HepG2 (cell line): ENCODE results near the gene HSD17B8. TPM values are rescaled to one million over a fixed set of nuclear protein-coding genes. Genes with fewer than 3 reads are reported as not detected.
A peak's percentile ranks its signal among the peaks of the same experiment; 100 is the strongest.

ENCODE experiments used
- EEA1 ChIP-seq: sonication (generic); formaldehyde crosslinking; IDR thresholded peaks from 2 replicates; pipeline ENCODE4 v1.5.1; 2020; ENCODE audit warnings: mild to moderate bottlenecking, missing genetic modification reagents, borderline replicate concordance
- FOXO4 ChIP-seq: sonication (generic); formaldehyde crosslinking; conservative IDR thresholded peaks from 2 replicates; pipeline ENCODE4 v1.8.1; 2023; ENCODE audit warnings: missing genetic modification reagents
- HMG20A ChIP-seq: IDR thresholded peaks from 2 replicates; pipeline ENCODE4 v1.6.1; 2016; ENCODE audit warnings: borderline replicate concordance
- IKZF5 ChIP-seq: IDR thresholded peaks from 2 replicates; pipeline ENCODE4 v1.6.1; 2018; ENCODE audit warnings: missing genetic modification reagents, mild to moderate bottlenecking, missing compliant biosample characterization
- MIXL1 ChIP-seq: IDR thresholded peaks from 2 replicates; pipeline ENCODE4 v1.6.1; 2016
- NFKBIZ ChIP-seq: IDR thresholded peaks from 2 replicates; pipeline ENCODE4 v1.6.1; 2018; ENCODE audit warnings: missing genetic modification reagents, missing compliant biosample characterization
- PAWR ChIP-seq: sonication (generic); formaldehyde crosslinking; IDR thresholded peaks from 2 replicates; pipeline ENCODE4 v1.4.0; 2020; ENCODE audit warnings: missing genetic modification reagents, mild to moderate bottlenecking, borderline replicate concordance
- SP140L ChIP-seq: sonication (generic); formaldehyde crosslinking; IDR thresholded peaks from 2 replicates; pipeline ENCODE4 v1.4.0; 2020; ENCODE audit warnings: missing genetic modification reagents, borderline replicate concordance
- TRAFD1 ChIP-seq: sonication (generic); formaldehyde crosslinking; IDR thresholded peaks from 2 replicates; pipeline ENCODE4 v1.5.1; 2020; ENCODE audit warnings: missing genetic modification reagents, mild to moderate bottlenecking, borderline replicate concordance
- ZFP1 ChIP-seq: IDR thresholded peaks from 2 replicates; pipeline ENCODE4 v1.6.1; 2016
- ZNF484 ChIP-seq: sonication (generic); formaldehyde crosslinking; IDR thresholded peaks from 2 replicates; pipeline ENCODE4 v1.5.1; 2020; ENCODE audit warnings: mild to moderate bottlenecking, low read depth, missing genetic modification reagents, borderline replicate concordance
- ZNF580 ChIP-seq: IDR thresholded peaks from 2 replicates; pipeline ENCODE4 v1.6.1; 2016; ENCODE audit warnings: low read depth, borderline replicate concordance
- ZNF780A ChIP-seq: sonication (generic); formaldehyde crosslinking; IDR thresholded peaks from 2 replicates; pipeline ENCODE4 v1.8.0; 2022; ENCODE audit warnings: mild to moderate bottlenecking, missing genetic modification reagents, moderate library complexity
- ZZZ3 ChIP-seq: sonication (generic); formaldehyde crosslinking; IDR thresholded peaks from 2 replicates; pipeline ENCODE4 v1.4.0; 2020; ENCODE audit warnings: missing genetic modification reagents, mild to moderate bottlenecking, borderline replicate concordance
- polyA plus RNA-seq, 8 experiments: library from polyadenylated mRNA; depleted of rRNA in 3 of 8; stranded (reverse) in 7 of 8; unstranded in 1 of 8; fragments of >200 nt; fragmentation: Illumina TruSeq in 4 of 8; extraction: Trizol in 4 of 8; gene quantifications; 2 replicates each; pipeline versions ENCODE4 v1.2.1 to v1.2.3, GENCODE V29; 2011 to 2016; ENCODE audit warnings: low read depth in 4 of 8, missing spikeins in 1 of 8, mixed read lengths in 1 of 8; ENCODE audit not compliant: insufficient read depth in 1 of 8
- total RNA-seq, 5 experiments: library from RNA; depleted of rRNA; stranded (reverse); fragments of >200 nt; fragmentation: Illumina TruSeq; extraction: Trizol; gene quantifications; 2 replicates each; pipeline ENCODE4 v1.2.3, GENCODE V29; 2016; ENCODE audit warnings: low read depth in 1 of 5
- TF ChIP-seq, protein P1 (sequence below): IDR thresholded peaks from 2 replicates; pipeline ENCODE4 v1.6.1; 2016; ENCODE audit warnings: control low read depth
- TF ChIP-seq, protein P2 (sequence below): sonication (generic); formaldehyde crosslinking; IDR thresholded peaks from 2 replicates; pipeline ENCODE4 v1.4.0; 2020; ENCODE audit warnings: low read depth, missing genetic modification reagents
- TF ChIP-seq, protein P3 (sequence below): sonication (generic); formaldehyde crosslinking; IDR thresholded peaks from 2 replicates; pipeline ENCODE4 v1.5.1; 2020; ENCODE audit warnings: missing genetic modification reagents, mild to moderate bottlenecking, borderline replicate concordance

HSD17B8 gene
- total and polyA plus RNA-seq, 2 of the 13 experiments (the other 11 are each of a cell fraction or from before 2014, with no cell fraction given): 12.6 to 20.1 TPM

DNA sequence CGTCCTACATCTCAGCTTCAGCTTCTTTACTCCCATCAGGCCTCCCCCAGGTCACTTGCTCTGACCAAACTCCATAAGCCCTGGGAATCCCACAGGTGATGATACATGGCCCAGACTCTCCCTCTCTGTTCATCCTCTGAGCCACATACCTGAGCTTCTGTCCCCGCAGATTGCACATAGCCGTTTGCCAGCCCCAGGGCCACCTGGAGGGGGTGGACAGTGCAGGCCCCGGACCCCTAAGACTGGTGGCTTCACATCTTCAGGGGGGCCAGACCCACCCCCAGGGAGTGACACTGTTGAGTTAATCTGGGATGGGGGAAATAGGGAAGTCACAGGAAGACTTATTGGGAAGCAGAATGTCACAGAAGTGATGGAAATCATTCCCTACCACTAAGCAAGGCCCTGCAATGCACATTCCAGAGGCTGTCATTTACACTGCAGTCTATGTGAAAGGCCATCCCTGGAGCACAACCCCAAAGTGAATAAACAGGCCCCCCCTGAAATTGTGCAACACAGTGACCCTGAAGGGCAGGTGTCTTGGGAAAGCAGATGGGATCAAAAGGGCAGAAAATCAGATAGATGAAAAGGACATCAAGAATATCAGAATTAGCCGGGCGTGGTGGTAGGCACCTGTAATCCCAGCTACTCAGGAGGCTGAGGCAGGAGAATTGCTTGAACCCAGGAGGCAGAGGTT lies 6.1 kb upstream of the HSD17B8 start (continued):
- TF ChIP-seq FOXO4 (CRISPR knock-in tag) (no peak), EEA1 (no peak), ZNF484 (no peak), IKZF5 (CRISPR knock-in tag) (peak; percentile 81; the same call in 1 of the 2 replicates), PAWR (CRISPR knock-in tag) (no peak), ZZZ3 (CRISPR knock-in tag) (0 out of 2 replicates have a peak, but pooled peaks have one; percentile 64), ZNF580 (CRISPR knock-in tag) (peak; percentile 74; the same call in 1 of the 2 replicates), MIXL1 (CRISPR knock-in tag) (peak; percentile 83), HMG20A (peak; percentile 98), ZFP1 (CRISPR knock-in tag) (peak; percentile 96), NFKBIZ (CRISPR knock-in tag) (peak; percentile 92; the same call in 1 of the 2 replicates), TRAFD1 (CRISPR knock-in tag) (no peak), ZNF780A (CRISPR knock-in tag) (peak; percentile 71; the same call in 1 of the 2 replicates), SP140L (CRISPR knock-in tag) (no peak)
- TF ChIP-seq, protein P1, sequence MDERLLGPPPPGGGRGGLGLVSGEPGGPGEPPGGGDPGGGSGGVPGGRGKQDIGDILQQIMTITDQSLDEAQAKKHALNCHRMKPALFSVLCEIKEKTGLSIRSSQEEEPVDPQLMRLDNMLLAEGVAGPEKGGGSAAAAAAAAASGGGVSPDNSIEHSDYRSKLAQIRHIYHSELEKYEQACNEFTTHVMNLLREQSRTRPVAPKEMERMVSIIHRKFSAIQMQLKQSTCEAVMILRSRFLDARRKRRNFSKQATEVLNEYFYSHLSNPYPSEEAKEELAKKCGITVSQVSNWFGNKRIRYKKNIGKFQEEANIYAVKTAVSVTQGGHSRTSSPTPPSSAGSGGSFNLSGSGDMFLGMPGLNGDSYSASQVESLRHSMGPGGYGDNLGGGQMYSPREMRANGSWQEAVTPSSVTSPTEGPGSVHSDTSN (CRISPR knock-in tag): peak; percentile 62
- TF ChIP-seq, protein P2, sequence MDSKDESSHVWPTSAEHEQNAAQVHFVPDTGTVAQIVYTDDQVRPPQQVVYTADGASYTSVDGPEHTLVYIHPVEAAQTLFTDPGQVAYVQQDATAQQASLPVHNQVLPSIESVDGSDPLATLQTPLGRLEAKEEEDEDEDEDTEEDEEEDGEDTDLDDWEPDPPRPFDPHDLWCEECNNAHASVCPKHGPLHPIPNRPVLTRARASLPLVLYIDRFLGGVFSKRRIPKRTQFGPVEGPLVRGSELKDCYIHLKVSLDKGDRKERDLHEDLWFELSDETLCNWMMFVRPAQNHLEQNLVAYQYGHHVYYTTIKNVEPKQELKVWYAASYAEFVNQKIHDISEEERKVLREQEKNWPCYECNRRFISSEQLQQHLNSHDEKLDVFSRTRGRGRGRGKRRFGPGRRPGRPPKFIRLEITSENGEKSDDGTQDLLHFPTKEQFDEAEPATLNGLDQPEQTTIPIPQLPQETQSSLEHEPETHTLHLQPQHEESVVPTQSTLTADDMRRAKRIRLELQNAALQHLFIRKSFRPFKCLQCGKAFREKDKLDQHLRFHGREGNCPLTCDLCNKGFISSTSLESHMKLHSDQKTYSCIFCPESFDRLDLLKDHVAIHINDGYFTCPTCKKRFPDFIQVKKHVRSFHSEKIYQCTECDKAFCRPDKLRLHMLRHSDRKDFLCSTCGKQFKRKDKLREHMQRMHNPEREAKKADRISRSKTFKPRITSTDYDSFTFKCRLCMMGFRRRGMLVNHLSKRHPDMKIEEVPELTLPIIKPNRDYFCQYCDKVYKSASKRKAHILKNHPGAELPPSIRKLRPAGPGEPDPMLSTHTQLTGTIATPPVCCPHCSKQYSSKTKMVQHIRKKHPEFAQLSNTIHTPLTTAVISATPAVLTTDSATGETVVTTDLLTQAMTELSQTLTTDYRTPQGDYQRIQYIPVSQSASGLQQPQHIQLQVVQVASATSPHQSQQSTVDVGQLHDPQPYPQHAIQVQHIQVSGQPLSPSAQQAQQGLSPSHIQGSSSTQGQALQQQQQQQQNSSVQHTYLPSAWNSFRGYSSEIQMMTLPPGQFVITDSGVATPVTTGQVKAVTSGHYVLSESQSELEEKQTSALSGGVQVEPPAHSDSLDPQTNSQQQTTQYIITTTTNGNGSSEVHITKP (CRISPR knock-in tag): no peak; the same call in 1 of the 2 replicates
- TF ChIP-seq, protein P3, sequence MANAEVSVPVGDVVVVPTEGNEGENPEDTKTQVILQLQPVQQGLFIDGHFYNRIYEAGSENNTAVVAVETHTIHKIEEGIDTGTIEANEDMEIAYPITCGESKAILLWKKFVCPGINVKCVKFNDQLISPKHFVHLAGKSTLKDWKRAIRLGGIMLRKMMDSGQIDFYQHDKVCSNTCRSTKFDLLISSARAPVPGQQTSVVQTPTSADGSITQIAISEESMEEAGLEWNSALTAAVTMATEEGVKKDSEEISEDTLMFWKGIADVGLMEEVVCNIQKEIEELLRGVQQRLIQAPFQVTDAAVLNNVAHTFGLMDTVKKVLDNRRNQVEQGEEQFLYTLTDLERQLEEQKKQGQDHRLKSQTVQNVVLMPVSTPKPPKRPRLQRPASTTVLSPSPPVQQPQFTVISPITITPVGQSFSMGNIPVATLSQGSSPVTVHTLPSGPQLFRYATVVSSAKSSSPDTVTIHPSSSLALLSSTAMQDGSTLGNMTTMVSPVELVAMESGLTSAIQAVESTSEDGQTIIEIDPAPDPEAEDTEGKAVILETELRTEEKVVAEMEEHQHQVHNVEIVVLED (CRISPR knock-in tag): peak; percentile 43; the same call in 1 of the 2 replicates
